VCaP (cell line): ENCODE results near the gene CD2AP.

Experiments used
- H3K27ac ChIP-seq: fragments of 450-650 bp; 2 replicates; pipeline ENCODE4 v1.5.1; 2017
- TF ChIP-seq, protein P1 (sequence below): fragments of 450-650 bp; conservative IDR thresholded peaks from 2 replicates; pipeline ENCODE4 v1.5.1; 2017; ENCODE audit warnings: mild to moderate bottlenecking, moderate library complexity

CD2AP gene

GRCh38 chr6:47512872-47513271, 35.3 kb downstream of the CD2AP start:
- H3K27ac ChIP-seq, result no peak overlapping the region
- TF ChIP-seq, protein P1, sequence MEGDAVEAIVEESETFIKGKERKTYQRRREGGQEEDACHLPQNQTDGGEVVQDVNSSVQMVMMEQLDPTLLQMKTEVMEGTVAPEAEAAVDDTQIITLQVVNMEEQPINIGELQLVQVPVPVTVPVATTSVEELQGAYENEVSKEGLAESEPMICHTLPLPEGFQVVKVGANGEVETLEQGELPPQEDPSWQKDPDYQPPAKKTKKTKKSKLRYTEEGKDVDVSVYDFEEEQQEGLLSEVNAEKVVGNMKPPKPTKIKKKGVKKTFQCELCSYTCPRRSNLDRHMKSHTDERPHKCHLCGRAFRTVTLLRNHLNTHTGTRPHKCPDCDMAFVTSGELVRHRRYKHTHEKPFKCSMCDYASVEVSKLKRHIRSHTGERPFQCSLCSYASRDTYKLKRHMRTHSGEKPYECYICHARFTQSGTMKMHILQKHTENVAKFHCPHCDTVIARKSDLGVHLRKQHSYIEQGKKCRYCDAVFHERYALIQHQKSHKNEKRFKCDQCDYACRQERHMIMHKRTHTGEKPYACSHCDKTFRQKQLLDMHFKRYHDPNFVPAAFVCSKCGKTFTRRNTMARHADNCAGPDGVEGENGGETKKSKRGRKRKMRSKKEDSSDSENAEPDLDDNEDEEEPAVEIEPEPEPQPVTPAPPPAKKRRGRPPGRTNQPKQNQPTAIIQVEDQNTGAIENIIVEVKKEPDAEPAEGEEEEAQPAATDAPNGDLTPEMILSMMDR, result no peak

DNA sequence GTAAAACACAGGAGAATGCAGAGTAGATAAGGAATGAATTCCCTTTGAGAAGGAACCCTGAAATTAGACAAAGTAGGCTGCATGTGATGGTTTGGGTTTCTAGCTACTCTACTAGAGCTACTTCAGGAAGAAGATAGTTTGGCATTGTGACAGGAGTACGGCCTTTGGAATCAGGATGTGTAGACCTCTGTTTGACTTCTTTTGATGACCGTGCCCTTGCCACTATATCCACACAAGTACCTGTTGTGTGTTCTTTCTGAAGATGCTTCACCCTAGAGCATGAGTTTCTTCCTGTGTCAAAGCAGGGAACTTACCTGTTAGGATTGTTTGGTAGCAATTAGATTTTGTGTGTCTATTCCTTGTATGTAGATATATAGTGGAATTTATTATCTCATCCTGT, 41.7 kb downstream of the CD2AP start:
- no peak overlapping the region for H3K27ac ChIP-seq
- TF ChIP-seq, protein P1, result no peak

DNA sequence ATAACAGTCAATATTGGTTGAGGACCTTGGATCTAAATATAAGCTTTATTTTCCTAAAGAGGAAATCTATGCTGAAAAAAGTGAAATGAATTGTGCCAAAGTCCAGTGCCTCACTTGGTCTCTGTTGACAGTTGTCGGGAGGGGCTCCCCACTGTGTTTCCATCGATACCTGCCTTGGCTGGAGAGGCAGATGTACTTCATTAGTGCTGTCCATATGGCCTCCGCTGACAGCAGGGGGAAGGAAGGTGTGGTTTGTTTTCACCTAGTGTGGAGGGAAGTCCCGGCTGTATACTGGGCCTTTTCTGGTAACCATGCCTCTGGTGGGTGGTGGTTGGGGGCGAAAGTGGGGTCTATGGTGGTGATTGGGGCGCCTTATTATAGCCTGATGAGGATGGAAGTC, 42.7 kb downstream of the CD2AP start:
- H3K27ac ChIP-seq, result no peak overlapping the region
- TF ChIP-seq, protein P1, result no peak

- H3K27ac ChIP-seq, result no peak overlapping the region
Measured at GRCh38 chr6:47521961-47522360, 44.4 kb downstream of the CD2AP start.

DNA sequence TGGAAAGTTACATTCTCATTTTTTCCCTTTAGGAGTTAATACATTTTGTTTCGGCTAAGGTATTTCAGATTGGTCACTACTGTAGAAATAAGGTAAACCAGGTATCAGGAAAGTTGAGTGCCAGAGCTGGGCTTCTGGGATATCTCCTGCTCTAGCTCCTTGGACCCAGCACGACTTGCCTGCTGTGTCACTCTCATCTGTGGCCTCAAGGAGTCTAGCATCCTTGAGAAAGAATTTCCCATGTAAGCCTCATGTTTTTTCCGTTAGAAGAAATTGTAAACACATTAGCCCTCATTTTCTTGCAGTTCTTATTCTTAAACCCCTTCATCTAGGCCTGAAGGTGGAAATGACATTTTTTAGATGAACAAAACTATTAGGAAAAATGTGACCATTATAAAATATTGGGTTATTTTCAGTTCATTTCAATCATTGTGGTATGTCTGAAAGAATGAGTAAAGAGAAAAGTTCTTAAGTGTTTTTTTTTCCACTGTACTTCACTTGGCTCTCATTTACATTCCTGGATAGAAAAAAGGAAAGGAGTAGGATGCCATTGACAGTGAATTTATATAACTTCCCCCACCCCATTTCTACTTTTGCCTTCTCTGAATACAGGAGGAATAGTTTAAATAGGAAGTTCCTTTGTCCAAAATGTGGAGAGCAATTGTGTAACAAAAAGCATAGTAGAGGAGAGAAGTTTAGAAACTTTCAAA, 46.7 kb downstream of the CD2AP start:
- TF ChIP-seq, protein P1, result no peak
- H3K27ac ChIP-seq, result no peak overlapping the region

More at GRCh38 chr6:47521961-47522360, 44.4 kb downstream of the CD2AP start:
- TF ChIP-seq, protein P1, result no peak

- H3K27ac ChIP-seq, result no peak overlapping the region
- TF ChIP-seq, protein P1, result no peak
Measured at GRCh38 chr6:47525330-47526057, 47.9 kb downstream of the CD2AP start.

- TF ChIP-seq, protein P1, result no peak
- H3K27ac ChIP-seq, result no peak overlapping the region
Measured at GRCh38 chr6:47527274-47527673, 49.7 kb downstream of the CD2AP start.
